ENCODE results near the gene DEPDC4.

GRCh38 chr12:100213016-100213891 lies 53.6 kb downstream of the DEPDC4 start:
- TF ChIP-seq CTCF (conservative IDR thresholded peaks at IDR 0.05; ENCODE audit: low read depth, low read length) (no peak), RAD21 (IDR thresholded peaks at IDR 0.05; ENCODE audit: low read length) (no peak), MAZ (IDR thresholded peaks at IDR 0.05; ENCODE audit: borderline replicate concordance, low read depth, low read length) (no peak), POLR2A (IDR thresholded peaks at IDR 0.05; ENCODE audit: low read depth, low read length) (no peak), CEBPB (IDR thresholded peaks at IDR 0.05; ENCODE audit: low read depth, low read length) (no peak), MXI1 (IDR thresholded peaks at IDR 0.05; ENCODE audit: borderline replicate concordance, low read depth, low read length) (no peak)

All from IMR-90 (cell line).